Measurements from ENCODE around the gene RAET1G.
"Not testable (repeated sequence)": the region's sequence is repeated elsewhere in the genome, so short reads cannot be mapped to it uniquely, and the experiment has no call there.

The RAET1G gene

DNA sequence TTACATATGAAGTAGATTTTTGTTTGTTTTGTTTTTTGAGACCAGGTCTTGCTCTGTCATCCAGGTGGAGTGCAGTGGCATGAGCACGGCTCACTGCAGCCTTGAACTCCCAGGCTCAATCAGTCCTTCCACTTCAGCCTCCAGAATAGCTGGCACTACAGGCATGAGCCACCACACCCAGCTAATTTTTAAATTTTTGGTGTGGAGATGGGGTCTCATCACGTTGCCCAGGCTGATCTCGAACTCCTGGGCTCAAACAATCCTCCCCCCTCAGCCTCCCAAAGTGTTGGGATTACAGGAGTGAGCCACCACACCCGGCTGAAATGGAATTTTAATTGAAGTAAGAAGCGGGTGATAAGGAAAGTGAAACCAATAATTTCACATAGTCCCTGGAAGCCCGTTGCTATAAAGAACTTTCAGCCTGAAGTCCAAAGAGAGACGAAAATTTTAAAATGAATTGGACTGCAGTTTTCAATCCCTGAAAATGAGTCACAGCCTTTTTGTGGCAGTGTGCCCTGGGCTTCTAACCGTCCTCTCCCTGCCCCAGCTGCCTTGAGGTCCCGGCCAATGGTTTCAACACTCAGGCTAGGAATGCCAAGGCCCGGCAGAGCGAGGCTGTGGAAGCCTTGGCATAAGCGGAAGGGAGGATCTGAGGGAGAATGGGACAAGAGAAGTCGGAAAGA is 25.8 kb downstream of the RAET1G start:
- no peak for DNase-seq (ENCODE audit: low spot score)

DNA sequence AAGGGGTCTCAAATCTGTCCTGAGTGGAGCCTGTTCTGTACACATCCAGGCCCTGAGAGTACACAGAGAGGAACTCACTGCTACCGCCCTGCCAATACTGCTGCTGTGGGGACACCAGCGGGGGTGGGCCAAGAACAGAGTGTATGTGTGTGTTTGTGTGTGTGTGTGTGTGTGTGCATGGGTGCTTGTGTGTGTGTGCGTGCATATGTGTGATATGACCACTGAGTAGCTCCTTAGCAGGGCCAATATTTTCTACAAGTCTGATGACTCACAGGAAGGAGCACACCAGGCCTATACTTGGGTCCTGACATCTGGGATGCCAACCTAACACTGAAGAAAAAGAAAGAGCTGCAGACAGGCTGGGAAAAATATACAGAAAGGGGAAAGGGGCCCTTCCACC is 26.4 kb downstream of the RAET1G start:
- DNase-seq (ENCODE audit: low spot score): no peak

DNA sequence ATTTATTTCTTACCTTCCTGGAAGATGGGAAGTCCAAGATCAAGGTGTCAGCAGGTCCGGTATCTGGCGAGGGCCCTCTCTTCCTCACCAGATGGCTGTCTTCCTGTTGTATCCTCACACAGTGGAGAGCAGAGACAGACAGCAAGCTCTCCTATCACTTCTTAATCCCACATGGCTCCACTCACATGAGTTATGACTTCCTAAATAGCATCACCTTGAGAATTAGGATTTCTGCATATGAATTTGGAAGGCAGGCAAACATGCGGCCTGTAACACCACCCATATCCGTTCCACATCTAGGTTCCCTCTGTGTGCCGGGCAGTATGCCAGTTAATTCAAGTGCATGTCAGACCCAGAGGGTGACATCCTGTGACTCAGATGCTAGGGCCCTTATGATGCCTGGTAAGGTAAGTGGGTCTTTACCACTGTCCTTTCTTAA is 27.1 kb downstream of the RAET1G start:
- peak; percentile 50 for DNase-seq (ENCODE audit: low spot score)

DNA sequence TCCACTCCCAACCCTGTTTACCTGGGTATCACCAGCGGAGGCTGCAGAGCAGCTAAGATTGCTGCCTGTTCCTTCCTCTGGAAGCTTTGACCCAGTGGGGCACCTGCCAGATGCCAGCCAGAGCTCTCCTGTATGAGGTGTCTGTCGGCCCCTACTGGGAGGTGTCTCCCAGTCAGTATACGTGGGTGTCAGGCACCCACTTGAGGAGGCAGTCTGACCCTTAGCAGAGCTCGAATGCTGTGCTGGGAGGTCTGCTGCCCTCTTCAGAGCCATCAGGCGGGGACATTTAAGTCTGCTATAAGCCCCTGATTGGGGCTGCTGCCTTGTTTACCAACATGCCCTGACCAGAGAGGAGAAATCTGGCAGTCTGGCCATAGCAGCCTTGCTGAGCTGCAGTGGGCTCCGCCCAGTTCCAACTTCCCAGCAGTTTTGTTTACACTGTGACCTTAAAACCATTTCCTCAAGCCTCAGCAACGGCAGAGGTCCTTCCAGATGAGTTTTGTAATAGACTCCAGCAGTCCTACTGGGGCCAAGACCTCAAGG is 27.8 kb downstream of the RAET1G start:
- DNase-seq (ENCODE audit: low spot score): peak; percentile 17

DNA sequence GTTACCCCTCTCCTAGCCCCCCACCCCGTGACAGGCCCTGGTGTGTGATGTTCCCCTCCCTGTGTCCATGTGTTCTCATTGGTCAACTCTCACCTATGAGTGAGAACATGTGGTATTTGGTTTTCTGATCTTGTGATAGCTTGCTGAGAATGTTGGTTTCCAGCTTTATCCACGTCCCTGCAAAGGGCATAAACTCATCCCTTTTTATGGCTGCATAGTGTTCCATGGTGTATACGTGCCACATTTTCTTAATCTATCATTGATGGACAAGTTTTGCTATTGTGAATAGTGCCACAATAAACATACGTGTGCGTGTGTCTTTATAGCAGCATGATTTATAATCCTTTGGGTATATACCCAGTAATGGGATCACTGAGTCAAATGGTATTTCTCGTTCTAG is 31.1 kb downstream of the RAET1G start:
- DNase-seq (ENCODE audit: low spot score): not testable (repeated sequence)

DNA sequence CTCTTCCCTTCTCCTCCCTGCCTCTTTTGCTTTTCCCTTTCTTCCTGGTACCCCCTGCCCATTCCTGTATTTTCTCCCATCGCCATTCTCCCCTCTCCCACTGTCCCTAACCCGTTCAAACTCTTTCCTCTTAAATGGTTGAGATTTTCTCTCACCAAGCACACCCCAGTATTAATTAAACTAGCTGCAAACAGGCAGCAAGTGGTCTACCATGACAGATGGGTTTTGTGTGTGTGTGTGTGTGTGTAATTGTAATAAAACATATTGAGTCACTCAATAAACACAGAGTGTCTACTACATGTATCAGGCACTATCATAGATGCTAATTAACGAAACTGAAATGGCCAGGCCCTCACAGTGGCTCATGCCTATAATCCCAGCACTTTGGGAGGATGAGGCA is 31.7 kb downstream of the RAET1G start:
- DNase-seq (ENCODE audit: low spot score): no peak

DNA sequence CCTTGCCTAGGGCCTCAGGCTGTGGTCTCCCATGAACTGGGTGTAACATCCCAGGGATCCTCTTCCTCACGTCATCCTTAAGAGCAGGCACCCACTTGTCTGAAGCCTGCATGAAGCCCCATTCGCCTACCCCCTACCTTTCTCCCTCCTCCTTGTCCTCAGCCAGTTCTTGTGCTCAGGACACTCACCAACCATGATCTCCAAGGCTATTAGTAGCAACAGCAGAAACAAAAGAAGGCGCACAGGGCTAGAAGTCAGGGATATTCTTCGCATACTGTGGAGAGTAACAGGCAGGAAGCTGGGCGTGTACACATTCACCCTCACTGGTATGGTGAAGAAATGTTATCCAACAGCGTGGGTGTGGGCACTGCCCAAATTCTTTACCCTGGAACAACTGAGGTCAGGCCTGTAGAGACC is 32.3 kb downstream of the RAET1G start:
- no peak for DNase-seq (ENCODE audit: low spot score)

DNA sequence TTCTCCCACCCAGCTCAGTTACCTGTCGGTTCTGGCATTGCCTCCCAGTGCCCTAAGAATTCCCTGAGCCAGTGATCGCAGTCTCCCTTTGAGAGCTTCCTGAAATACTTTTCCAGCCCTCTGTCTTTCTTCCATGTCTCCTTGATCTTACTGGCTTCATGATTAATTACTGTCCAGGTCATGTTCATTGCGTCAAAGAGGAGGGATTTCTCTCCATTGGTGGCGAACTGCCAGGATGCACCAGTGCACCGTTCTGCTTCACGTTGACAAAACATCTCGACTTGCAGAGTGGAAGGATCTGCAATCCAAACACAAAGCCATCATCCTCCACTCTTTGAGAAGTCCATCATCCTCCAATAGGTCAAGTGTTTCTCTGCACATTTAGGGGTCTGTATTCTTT is 33.6 kb downstream of the RAET1G start:
- DNase-seq (ENCODE audit: low spot score): no peak

DNA sequence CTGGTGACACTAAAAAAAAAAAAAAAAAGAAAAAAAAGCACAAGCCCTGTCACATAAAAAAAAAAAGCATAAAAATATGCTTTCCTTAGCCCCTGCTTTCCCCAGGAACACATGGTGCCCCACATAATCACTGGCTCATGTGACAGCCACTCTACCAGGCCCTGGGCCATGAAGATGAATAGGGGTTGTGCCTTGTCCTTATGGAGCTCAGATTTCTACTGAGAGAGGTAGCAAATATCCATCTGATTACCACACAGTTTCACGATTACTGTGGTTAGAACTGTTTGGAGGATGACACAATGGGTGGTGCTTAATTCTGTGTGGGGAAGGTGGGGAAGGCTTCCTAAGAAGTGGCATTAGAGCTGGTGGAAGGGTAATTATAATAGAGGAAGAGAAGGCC is 34.3 kb downstream of the RAET1G start:
- no peak for DNase-seq (ENCODE audit: low spot score)

DNA sequence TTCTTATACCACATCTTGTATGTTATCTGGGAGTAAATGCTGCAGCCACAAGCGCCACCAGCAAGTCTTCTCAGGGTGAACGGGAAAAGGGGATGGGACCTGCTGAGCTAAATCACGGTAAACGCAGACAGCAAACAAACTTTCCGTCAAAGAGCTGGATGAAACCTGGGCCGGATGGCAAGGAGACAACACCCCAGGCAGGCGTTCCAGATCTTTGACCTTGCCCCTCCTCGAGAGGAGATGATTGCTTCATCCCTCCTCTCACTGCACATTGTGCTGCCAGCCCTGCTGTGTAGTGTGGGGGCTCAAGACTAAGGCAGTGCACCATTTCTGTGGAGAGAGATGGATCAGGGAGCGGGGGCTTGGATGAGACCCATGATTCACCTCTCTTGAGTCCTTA is 34.8 kb downstream of the RAET1G start:
- no peak for DNase-seq (ENCODE audit: low spot score)

DNA sequence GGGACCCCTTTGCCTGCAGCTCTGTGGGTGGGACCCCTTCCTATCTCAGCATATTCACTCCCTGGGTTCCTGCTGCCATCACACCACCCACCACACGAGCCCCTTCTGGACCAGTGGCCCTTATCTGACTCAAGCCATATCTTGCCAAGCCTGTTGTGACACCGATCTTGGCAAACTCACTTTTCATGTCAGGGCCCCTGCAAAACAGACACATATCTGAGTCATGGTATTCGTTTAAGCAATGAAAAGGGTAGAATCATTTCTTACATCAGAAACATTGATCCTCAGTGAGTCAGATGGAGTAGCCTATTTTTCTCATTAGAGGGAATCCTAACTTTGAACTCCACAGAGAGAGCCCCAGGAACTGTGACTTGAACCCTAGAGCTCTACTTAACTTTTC is 35.6 kb downstream of the RAET1G start:
- DNase-seq (ENCODE audit: low spot score): peak; percentile 41

DNA sequence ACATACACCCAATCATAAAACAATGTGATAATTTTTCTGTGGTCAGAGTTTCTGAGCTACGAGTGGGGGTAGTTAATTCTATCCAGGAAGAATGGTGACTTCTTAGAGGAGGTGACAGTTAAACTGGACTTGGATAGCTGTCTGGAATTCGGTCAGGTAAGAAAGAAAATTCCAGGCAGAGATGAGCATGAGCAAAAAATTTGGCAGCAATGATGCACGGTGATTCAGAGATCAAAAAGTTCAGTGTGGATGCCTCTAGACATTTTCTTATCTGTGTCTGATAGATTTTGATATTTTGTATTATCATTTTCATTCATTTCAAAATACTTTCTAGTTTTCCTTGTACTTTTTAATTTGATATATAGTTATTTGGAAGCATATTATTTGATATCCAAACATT is 37.0 kb downstream of the RAET1G start:
- DNase-seq (ENCODE audit: low spot score): no peak

DNA sequence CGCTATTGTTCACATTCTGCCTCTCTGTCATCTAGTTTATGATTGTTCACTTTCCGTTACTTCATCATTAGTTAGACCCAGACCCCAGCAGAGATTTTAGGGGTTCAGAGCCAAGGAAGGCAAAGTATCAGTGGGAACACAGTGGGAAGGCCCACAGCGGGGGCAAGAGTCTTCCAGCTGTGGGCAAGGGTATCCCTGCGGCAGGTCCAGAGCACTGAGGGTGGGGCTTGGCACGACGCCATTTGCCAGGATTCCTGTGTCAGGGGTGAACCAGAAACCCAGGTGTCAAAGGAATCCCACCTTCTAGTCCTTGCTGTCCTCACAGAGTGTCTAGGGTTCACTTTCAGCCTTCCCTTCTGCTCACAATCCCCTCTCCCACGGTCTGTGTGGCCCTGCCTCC is 38.3 kb downstream of the RAET1G start:
- no peak for DNase-seq (ENCODE audit: low spot score)

DNA sequence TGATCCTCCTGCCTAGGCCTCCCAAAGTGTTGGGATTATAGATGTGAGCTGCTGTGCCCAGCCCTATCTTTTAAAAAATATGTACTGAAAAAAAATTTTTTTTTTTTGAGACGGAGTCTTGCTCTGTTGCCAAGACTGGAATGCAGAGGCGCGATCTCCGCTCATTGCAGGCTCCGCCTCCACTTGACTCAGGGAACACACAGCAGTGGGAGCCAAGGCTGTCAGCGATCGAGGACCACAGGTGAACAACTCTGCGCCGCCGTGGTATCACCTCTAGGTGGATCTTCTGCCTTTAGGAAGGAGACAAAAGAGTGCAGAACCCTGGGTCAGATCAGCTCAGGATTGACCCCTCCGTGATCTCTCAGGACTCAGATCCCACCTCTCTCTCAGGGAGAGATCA is 38.7 kb downstream of the RAET1G start:
- no peak for DNase-seq (ENCODE audit: low spot score)

DNA sequence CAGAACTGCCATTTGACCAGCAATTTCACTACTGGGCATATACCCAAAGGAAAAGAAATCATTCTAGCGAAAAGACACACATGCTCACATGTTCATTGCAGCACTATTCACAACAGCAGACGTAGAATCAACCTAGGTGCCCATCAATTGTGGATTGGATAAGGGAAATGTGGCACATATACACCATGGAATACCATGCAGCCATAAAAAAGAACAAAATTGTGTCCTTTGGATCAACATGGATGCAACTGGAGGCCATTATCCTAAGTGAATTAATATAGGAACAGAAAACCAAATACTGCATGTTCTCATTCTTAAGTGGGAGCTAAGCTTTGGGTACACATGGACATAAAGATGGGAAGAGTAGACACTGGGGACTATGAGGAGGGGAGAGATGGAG is 41.1 kb downstream of the RAET1G start:
- DNase-seq (ENCODE audit: low spot score): no peak

DNA sequence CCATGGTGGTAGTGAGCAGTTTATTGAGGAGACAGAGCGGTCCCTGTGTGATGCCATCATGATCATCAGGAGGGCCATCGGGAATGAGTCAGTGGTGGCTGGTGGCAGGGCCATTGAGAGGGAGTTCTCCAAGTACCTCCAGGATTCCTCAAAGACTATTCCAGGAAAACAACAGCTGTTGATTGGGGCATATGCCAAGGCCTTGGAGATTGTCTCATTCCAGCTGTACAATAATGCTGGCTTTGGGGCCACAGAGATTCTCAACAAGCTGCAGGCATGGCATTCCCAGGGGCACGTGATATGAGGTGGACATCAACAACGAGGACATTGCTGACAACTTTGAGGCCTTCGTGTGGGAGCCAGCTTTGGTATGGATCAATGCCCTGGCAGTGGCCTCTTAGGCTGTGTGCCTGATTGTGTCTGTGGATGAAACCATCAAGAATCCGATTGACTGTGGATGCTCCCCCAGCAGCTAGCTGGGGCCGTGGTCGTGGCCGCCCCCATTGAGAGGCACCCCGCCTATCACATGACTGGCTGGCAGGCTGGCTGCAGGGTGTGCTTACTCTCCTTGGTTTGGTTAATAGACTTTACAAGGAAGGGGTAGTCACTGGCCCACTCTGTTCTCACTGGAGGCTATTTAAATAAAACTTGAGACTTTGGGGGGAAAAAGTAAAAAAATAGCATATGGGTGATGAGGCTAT is 41.7 kb downstream of the RAET1G start:
- DNase-seq (ENCODE audit: low spot score): no peak

DNA sequence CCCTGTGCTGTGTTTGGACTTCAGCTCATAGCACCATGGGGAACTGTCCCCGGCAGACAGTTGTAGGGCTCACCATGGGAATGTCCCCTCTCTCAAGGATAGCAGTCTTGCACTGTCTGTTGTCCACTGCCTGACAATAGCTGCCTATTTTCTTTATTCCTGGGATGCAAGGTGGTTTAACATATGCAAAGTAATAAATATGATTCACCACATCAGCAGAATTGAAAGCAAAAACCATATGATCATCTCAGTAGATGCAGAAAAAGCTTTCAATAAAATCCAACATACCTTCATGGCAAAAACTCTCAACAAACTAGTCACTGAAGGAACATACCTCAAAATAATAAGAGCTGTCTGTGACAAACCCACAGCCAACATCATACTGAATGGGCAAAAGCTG is 45.3 kb downstream of the RAET1G start:
- DNase-seq (ENCODE audit: low spot score): no peak

DNA sequence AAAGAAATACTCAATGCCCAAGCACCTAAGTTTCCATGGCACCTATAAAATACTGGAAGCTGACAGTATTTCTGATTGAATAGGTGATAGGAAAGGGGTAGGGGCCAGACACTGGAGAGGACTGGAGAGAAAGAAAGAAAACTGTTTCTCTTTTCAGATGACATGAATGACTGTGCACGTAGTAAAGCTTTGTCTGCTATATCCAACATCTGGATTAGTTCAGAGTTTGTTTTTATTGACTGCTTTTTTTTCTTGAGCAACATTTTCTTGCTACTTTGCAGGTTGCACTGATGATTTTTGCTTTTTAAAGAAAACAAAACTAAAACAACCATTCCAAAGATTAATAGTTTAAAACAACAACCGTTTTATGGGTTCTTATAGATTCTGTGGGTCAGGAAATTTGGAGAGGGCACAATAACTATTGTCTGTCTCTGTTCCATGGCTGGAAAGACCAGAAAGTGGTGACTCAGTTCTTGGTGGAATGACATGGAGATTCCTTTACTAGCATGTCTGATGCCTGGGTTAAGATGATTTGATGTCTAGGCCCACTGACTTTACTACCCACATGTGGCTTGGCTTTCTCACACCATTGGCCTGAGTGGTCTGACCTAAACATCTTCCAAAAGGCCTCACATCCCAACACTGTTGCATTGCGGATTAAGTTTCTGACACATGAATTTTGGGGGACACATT is 46.5 kb downstream of the RAET1G start:
- no peak for DNase-seq (ENCODE audit: low spot score)

DNA sequence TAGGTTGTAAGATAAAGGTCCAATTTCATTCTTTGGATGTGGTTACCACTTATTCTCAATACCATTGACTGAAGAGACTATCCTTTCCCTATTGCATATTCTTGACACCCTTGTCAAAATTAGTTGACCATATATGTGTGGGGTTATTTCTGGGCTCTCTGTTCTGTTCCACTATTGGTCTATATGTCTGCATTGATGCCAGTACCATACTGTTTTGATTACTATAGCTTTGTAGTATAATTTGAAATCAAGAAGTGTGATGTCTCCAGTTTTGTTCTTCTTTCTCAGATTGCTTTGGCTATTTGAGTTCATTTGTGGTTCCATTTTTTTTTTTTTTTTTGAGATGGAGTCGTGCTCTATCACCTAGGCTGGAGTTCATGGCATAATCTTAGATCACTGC is 50.7 kb downstream of the RAET1G start:
- no peak for DNase-seq (ENCODE audit: low spot score)

DNA sequence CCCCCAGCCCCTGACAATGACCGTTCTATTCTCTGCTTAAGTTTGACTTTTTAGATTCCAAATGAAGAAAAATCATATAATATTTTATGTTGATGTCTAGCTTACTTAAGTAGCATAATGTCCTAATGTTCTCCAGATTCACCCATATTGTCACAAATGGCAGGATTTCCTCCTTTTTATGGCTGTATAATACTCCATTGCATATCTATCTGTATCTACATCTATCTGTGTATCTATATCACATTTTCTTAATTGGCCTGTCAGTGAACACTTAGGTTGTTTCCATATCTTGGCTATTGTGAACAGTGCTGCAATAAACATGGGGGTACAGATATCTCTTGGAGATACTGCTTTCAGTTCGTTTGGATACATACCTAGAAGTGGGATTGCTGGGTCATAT is 51.7 kb downstream of the RAET1G start:
- no peak for DNase-seq (ENCODE audit: low spot score)

DNA sequence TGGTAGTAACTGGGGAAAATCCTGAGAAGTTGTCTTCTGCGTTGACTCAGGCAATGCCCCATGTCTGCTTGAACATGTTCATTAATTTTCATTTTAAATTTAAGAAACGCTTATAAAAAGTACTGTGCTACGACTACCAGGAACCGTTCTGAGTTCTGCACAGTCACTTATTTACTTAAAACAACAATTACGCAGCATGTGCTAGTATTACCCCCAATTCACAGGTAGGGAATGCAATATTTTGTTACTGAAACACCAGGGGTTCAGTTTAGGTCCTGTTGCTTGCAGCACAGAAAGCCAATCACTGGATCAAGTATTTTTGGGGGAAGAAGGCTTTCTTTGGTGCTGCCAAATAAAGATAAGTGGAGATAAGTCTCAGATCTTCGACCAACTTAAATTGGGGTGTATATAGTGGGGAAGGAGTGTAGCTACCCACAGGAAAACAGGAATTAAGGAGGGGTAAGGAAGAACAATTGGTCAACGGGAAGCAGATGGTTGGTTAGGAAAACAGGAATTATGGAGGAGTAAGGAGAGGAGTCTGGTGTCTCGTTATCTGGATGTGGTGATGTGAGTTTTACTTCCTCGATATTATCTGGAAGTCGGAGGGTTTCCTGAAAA is 53.5 kb downstream of the RAET1G start:
- DNase-seq (ENCODE audit: low spot score): no peak

DNA sequence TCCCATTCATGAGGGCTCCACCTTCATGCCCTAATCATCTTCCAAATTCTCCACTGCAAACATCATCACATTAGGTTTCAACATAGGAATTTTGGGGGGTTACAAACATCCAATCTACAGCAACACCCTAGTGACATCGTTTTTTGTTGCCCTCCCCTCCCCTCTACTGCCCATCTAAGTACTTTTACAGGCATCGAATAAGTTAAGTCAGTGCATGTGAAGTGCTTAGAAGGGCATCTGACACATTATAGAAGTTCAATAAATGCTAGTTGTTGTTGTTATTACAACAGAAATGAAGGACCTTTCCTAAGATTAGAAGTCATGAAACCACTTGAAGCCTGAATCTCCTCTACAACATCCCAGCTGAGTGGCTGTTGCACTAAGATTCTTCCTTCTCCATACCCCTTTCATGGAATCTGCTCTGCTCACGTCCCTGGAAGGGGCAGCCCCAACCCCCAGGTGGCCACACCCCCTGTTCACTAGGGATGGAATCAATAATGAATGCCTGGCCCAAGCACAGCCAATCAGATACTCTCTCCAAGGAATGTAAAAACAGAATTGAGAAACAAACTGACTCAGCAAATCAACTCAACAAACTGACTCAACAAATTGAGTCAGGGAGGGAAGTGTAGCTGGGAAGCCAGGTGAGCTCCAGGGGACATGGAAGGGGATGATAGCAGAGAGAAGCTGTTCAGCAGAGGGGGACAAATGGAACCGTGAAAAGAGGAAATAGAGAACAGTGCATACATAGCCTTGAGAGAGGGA is 54.9 kb downstream of the RAET1G start:
- peak; percentile 75 for DNase-seq (ENCODE audit: low spot score)

Data from hematopoietic multipotent progenitor cell treated with erythropoietin and hydrocortisone succinate and interleukin-3 and kit ligand, for 17 days (in vitro differentiated cells).